Stimulated activated effector memory CD8-positive, alpha-beta T cell treated with anti-CD3 and anti-CD28 coated beads, Interleukin-12 subunit alpha, Interleukin-12 subunit beta, amount 100 ng/mL, for 72 hours (primary cell): ENCODE results near the gene ZCCHC14.
"Not testable (repeated sequence)": the region's sequence is repeated elsewhere in the genome, so short reads cannot be mapped to it uniquely, and the experiment has no call there.

Source experiments
- ATAC-seq: fragments of 150-1000 bp; cut with Tn5 transposase; 2 replicates; pipeline ENCODE4 v1.10.0; 2021
- DNase-seq, 2 donors: peaks; one replicate each; pipeline ENCODE4 v3.0.0; 2021 to 2022; ENCODE audit warnings: low spot score in 2 of 2
- H3K27ac Mint-ChIP-seq: one replicate; pipeline ENCODE4 v1.8.0; 2022; ENCODE audit warnings: mild to moderate bottlenecking, mixed read lengths
- H3K36me3 Mint-ChIP-seq: one replicate; pipeline ENCODE4 v1.8.0; 2022; ENCODE audit warnings: mild to moderate bottlenecking, mixed read lengths
- H3K4me1 Mint-ChIP-seq: one replicate; pipeline ENCODE4 v1.8.0; 2022; ENCODE audit warnings: mixed read lengths
- H3K4me3 Mint-ChIP-seq: one replicate; pipeline ENCODE4 v1.8.0; 2022; ENCODE audit warnings: mild to moderate bottlenecking, mixed read lengths
- H3K9me3 Mint-ChIP-seq: one replicate; pipeline ENCODE4 v1.8.0; 2022; ENCODE audit warnings: mixed read lengths

The ZCCHC14 gene

GRCh38 chr16:87375426-87376135, 117.2 kb downstream of the ZCCHC14 start:
- H3K4me3 Mint-ChIP-seq, result no peak overlapping the region
- peaks cover 38% of the 10 kb centered on the region for H3K36me3 Mint-ChIP-seq
- no peaks in the 10 kb centered on the region for H3K9me3 Mint-ChIP-seq
- H3K4me1 Mint-ChIP-seq, result peaks cover 36% of the 10 kb centered on the region
- peak overlapping the region; percentile 78 for H3K27ac Mint-ChIP-seq
- ATAC-seq (no peak), DNase-seq (no peak)

- no peak for DNase-seq
- no peaks in the 10 kb centered on the region for H3K9me3 Mint-ChIP-seq
- H3K4me1 Mint-ChIP-seq, result peaks cover 42% of the 10 kb centered on the region
- H3K4me3 Mint-ChIP-seq, result no peak overlapping the region
- peaks cover 33% of the 10 kb centered on the region for H3K36me3 Mint-ChIP-seq
- ATAC-seq, result no peak
- H3K27ac Mint-ChIP-seq, result no peak overlapping the region
Measured at GRCh38 chr16:87374313-87374712, 118.5 kb downstream of the ZCCHC14 start.

- Mint-ChIP-seq H3K9me3 (no peaks in the 10 kb centered on the region), H3K4me1 (peaks cover 60% of the 10 kb centered on the region), H3K36me3 (peaks cover 22% of the 10 kb centered on the region), H3K4me3 (no peak overlapping the region), H3K27ac (no peak overlapping the region)
- DNase-seq (no peak), ATAC-seq (no peak)
Measured at GRCh38 chr16:87372305-87372704, 120.5 kb downstream of the ZCCHC14 start.

GRCh38 chr16:87371261-87371866, 121.5 kb downstream of the ZCCHC14 start:
- no peak overlapping the region for H3K27ac Mint-ChIP-seq
- ATAC-seq (no peak), DNase-seq (no peak)
- H3K4me3 Mint-ChIP-seq, result no peak overlapping the region
- peaks cover 18% of the 10 kb centered on the region for H3K36me3 Mint-ChIP-seq
- H3K4me1 Mint-ChIP-seq, result peaks cover 62% of the 10 kb centered on the region
- H3K9me3 Mint-ChIP-seq, result no peaks in the 10 kb centered on the region

- H3K36me3 Mint-ChIP-seq, result peaks cover 27% of the 10 kb centered on the region
- peak overlapping the region; percentile 29 for H3K27ac Mint-ChIP-seq
- H3K4me3 Mint-ChIP-seq, result no peak overlapping the region
- ATAC-seq (no peak), DNase-seq (no peak)
- peaks cover 61% of the 10 kb centered on the region for H3K4me1 Mint-ChIP-seq
- H3K9me3 Mint-ChIP-seq, result no peaks in the 10 kb centered on the region
Measured at GRCh38 chr16:87369796-87370719, 122.8 kb downstream of the ZCCHC14 start.

- ATAC-seq (no peak), DNase-seq (no peak)
- Mint-ChIP-seq H3K4me3 (no peak overlapping the region), H3K9me3 (no peaks in the 10 kb centered on the region), H3K4me1 (peaks cover 68% of the 10 kb centered on the region), H3K27ac (peak overlapping the region; percentile 10), H3K36me3 (peaks cover 23% of the 10 kb centered on the region)
Measured at GRCh38 chr16:87369117-87369765, 123.6 kb downstream of the ZCCHC14 start.

GRCh38 chr16:87368029-87368770, 124.6 kb downstream of the ZCCHC14 start:
- no peak for ATAC-seq
- Mint-ChIP-seq H3K9me3 (no peaks in the 10 kb centered on the region), H3K36me3 (peaks cover 26% of the 10 kb centered on the region), H3K27ac (no peak overlapping the region), H3K4me3 (no peak overlapping the region), H3K4me1 (peaks cover 67% of the 10 kb centered on the region)
- DNase-seq, result no peak

GRCh38 chr16:87367529-87367928, 125.3 kb downstream of the ZCCHC14 start:
- peaks cover 67% of the 10 kb centered on the region for H3K4me1 Mint-ChIP-seq
- H3K9me3 Mint-ChIP-seq, result no peaks in the 10 kb centered on the region
- DNase-seq (no peak), ATAC-seq (no peak)
- peaks cover 30% of the 10 kb centered on the region for H3K36me3 Mint-ChIP-seq
- H3K4me3 Mint-ChIP-seq, result no peak overlapping the region
- H3K27ac Mint-ChIP-seq, result no peak overlapping the region

- no peaks in the 10 kb centered on the region for H3K9me3 Mint-ChIP-seq
- ATAC-seq (no peak), DNase-seq (no peak)
- H3K4me3 Mint-ChIP-seq, result no peak overlapping the region
- peaks cover 30% of the 10 kb centered on the region for H3K36me3 Mint-ChIP-seq
- H3K27ac Mint-ChIP-seq, result no peak overlapping the region
- peaks cover 67% of the 10 kb centered on the region for H3K4me1 Mint-ChIP-seq
Measured at GRCh38 chr16:87366930-87367329, 125.9 kb downstream of the ZCCHC14 start.

GRCh38 chr16:87366288-87366687, 126.5 kb downstream of the ZCCHC14 start:
- ATAC-seq, result no peak
- DNase-seq, result no peak
- no peaks in the 10 kb centered on the region for H3K9me3 Mint-ChIP-seq
- no peak overlapping the region for H3K4me3 Mint-ChIP-seq
- no peak overlapping the region for H3K27ac Mint-ChIP-seq
- H3K36me3 Mint-ChIP-seq, result peaks cover 30% of the 10 kb centered on the region
- H3K4me1 Mint-ChIP-seq, result peaks cover 63% of the 10 kb centered on the region

GRCh38 chr16:87365021-87365713, 127.7 kb downstream of the ZCCHC14 start:
- Mint-ChIP-seq H3K27ac (peak overlapping the region; percentile 70), H3K4me3 (no peak overlapping the region), H3K9me3 (no peaks in the 10 kb centered on the region), H3K4me1 (peaks cover 58% of the 10 kb centered on the region), H3K36me3 (peaks cover 40% of the 10 kb centered on the region)
- no peak for ATAC-seq
- no peak for DNase-seq

GRCh38 chr16:87363771-87364455, 128.9 kb downstream of the ZCCHC14 start:
- peaks cover 52% of the 10 kb centered on the region for H3K36me3 Mint-ChIP-seq

GRCh38 chr16:87362828-87363559, 129.8 kb downstream of the ZCCHC14 start:
- H3K4me1 Mint-ChIP-seq, result peaks cover 39% of the 10 kb centered on the region
- not testable (repeated sequence) for H3K27ac Mint-ChIP-seq, ATAC-seq, H3K9me3 Mint-ChIP-seq, H3K4me3 Mint-ChIP-seq, DNase-seq
- peaks cover 60% of the 10 kb centered on the region for H3K36me3 Mint-ChIP-seq

More at GRCh38 chr16:87363771-87364455, 128.9 kb downstream of the ZCCHC14 start:
- no peak for DNase-seq
- ATAC-seq, result no peak
- Mint-ChIP-seq H3K27ac (peak overlapping the region; percentile 70), H3K4me1 (peaks cover 48% of the 10 kb centered on the region), H3K4me3 (no peak overlapping the region), H3K9me3 (no peaks in the 10 kb centered on the region)
